ENCODE results near the gene TBRG4.

The TBRG4 gene

GRCh38 chr7:45106820-45107219 lies 4.7 kb downstream of the TBRG4 start:
- ATAC-seq (replicated peaks; ENCODE audit: extremely low read depth, poor library complexity, severe bottlenecking), result no peak
- H3K9me3 Mint-ChIP-seq, result no peaks in the 10 kb centered on the region
- H3K36me3 Mint-ChIP-seq (ENCODE audit: insufficient read depth), result peaks cover 53% of the 10 kb centered on the region
- no peak overlapping the region for H3K27ac Mint-ChIP-seq (ENCODE audit: low read depth)
- peaks cover 34% of the 10 kb centered on the region for H3K4me1 Mint-ChIP-seq
- no peak overlapping the region for H3K4me3 Mint-ChIP-seq
- H3K27me3 Mint-ChIP-seq, result no peaks in the 10 kb centered on the region
- DNase-seq (ENCODE audit: low spot score in 2 of 2), result no peak

GRCh38 chr7:45105588-45106188 lies 5.8 kb downstream of the TBRG4 start:
- Mint-ChIP-seq H3K27ac (ENCODE audit: low read depth) (no peak overlapping the region), H3K27me3 (no peaks in the 10 kb centered on the region), H3K4me1 (peaks cover 23% of the 10 kb centered on the region), H3K36me3 (ENCODE audit: insufficient read depth) (peaks cover 46% of the 10 kb centered on the region), H3K4me3 (no peak overlapping the region), H3K9me3 (no peaks in the 10 kb centered on the region)
- DNase-seq (ENCODE audit: low spot score in 2 of 2), result no peak
- no peak for ATAC-seq (replicated peaks; ENCODE audit: extremely low read depth, poor library complexity, severe bottlenecking)

GRCh38 chr7:45104844-45105587 lies 6.5 kb downstream of the TBRG4 start:
- ATAC-seq (replicated peaks; ENCODE audit: extremely low read depth, poor library complexity, severe bottlenecking), result no peak
- Mint-ChIP-seq H3K4me3 (no peak overlapping the region), H3K27ac (ENCODE audit: low read depth) (peak overlapping the region; percentile 29), H3K36me3 (ENCODE audit: insufficient read depth) (peaks cover 51% of the 10 kb centered on the region), H3K27me3 (no peaks in the 10 kb centered on the region), H3K4me1 (peaks cover 16% of the 10 kb centered on the region), H3K9me3 (no peaks in the 10 kb centered on the region)
- DNase-seq (ENCODE audit: low spot score in 2 of 2), result no peak

- H3K9me3 Mint-ChIP-seq, result no peaks in the 10 kb centered on the region
- no peak for ATAC-seq (replicated peaks; ENCODE audit: extremely low read depth, poor library complexity, severe bottlenecking)
These were observed 7.3 kb downstream of the TBRG4 start for GRCh38 chr7:45103958-45104843.

GRCh38 chr7:45102785-45103712 lies 8.4 kb downstream of the TBRG4 start:
- H3K36me3 Mint-ChIP-seq (ENCODE audit: insufficient read depth), result peaks cover 46% of the 10 kb centered on the region
- H3K9me3 Mint-ChIP-seq, result no peaks in the 10 kb centered on the region
- no peak overlapping the region for H3K4me3 Mint-ChIP-seq
- H3K4me1 Mint-ChIP-seq, result peaks cover 5% of the 10 kb centered on the region
- no peaks in the 10 kb centered on the region for H3K27me3 Mint-ChIP-seq
- DNase-seq (ENCODE audit: low spot score in 2 of 2) (no peak), ATAC-seq (replicated peaks; ENCODE audit: extremely low read depth, poor library complexity, severe bottlenecking) (no peak)
- H3K27ac Mint-ChIP-seq (ENCODE audit: low read depth), result no peak overlapping the region

More at GRCh38 chr7:45103958-45104843, 7.3 kb downstream of the TBRG4 start:
- Mint-ChIP-seq H3K4me1 (peaks cover 14% of the 10 kb centered on the region), H3K27ac (ENCODE audit: low read depth) (no peak overlapping the region), H3K27me3 (no peaks in the 10 kb centered on the region), H3K36me3 (ENCODE audit: insufficient read depth) (peaks cover 51% of the 10 kb centered on the region), H3K4me3 (no peak overlapping the region)
- no peak for DNase-seq (ENCODE audit: low spot score in 2 of 2)

GRCh38 chr7:45101748-45102147 lies 9.7 kb downstream of the TBRG4 start:
- no peaks in the 10 kb centered on the region for H3K9me3 Mint-ChIP-seq
- H3K36me3 Mint-ChIP-seq (ENCODE audit: insufficient read depth), result peaks cover 38% of the 10 kb centered on the region

GRCh38 chr7:45100761-45101480 lies 10.6 kb downstream of the TBRG4 start:
- ATAC-seq (replicated peaks; ENCODE audit: extremely low read depth, poor library complexity, severe bottlenecking), result no peak
- H3K9me3 Mint-ChIP-seq, result no peaks in the 10 kb centered on the region

More at GRCh38 chr7:45101748-45102147, 9.7 kb downstream of the TBRG4 start:
- Mint-ChIP-seq H3K27ac (ENCODE audit: low read depth) (no peak overlapping the region), H3K4me3 (no peak overlapping the region), H3K4me1 (no peaks in the 10 kb centered on the region), H3K27me3 (no peaks in the 10 kb centered on the region)
- no peak for ATAC-seq (replicated peaks; ENCODE audit: extremely low read depth, poor library complexity, severe bottlenecking)
- DNase-seq (ENCODE audit: low spot score in 2 of 2), result no peak

GRCh38 chr7:45099891-45100760 lies 11.4 kb downstream of the TBRG4 start:
- Mint-ChIP-seq H3K9me3 (no peaks in the 10 kb centered on the region), H3K4me1 (no peaks in the 10 kb centered on the region), H3K4me3 (no peak overlapping the region), H3K27ac (ENCODE audit: low read depth) (no peak overlapping the region), H3K36me3 (ENCODE audit: insufficient read depth) (peaks cover 29% of the 10 kb centered on the region), H3K27me3 (no peaks in the 10 kb centered on the region)
- DNase-seq (ENCODE audit: low spot score in 2 of 2), result no peak
- no peak for ATAC-seq (replicated peaks; ENCODE audit: extremely low read depth, poor library complexity, severe bottlenecking)

More at GRCh38 chr7:45100761-45101480, 10.6 kb downstream of the TBRG4 start:
- no peaks in the 10 kb centered on the region for H3K4me1 Mint-ChIP-seq
- no peaks in the 10 kb centered on the region for H3K27me3 Mint-ChIP-seq
- H3K4me3 Mint-ChIP-seq, result no peak overlapping the region
- no peak overlapping the region for H3K27ac Mint-ChIP-seq (ENCODE audit: low read depth)
- peaks cover 35% of the 10 kb centered on the region for H3K36me3 Mint-ChIP-seq (ENCODE audit: insufficient read depth)
- no peak for DNase-seq (ENCODE audit: low spot score in 2 of 2)

GRCh38 chr7:45098983-45099839 lies 12.3 kb downstream of the TBRG4 start:
- ATAC-seq (replicated peaks; ENCODE audit: extremely low read depth, poor library complexity, severe bottlenecking) (no peak), DNase-seq (ENCODE audit: low spot score in 2 of 2) (no peak)
- no peaks in the 10 kb centered on the region for H3K9me3 Mint-ChIP-seq
- H3K27ac Mint-ChIP-seq (ENCODE audit: low read depth), result no peak overlapping the region
- H3K4me1 Mint-ChIP-seq, result no peaks in the 10 kb centered on the region
- no peak overlapping the region for H3K4me3 Mint-ChIP-seq
- no peaks in the 10 kb centered on the region for H3K27me3 Mint-ChIP-seq
- H3K36me3 Mint-ChIP-seq (ENCODE audit: insufficient read depth), result peaks cover 23% of the 10 kb centered on the region

GRCh38 chr7:45092931-45093235 lies 18.6 kb downstream of the TBRG4 start:
- Mint-ChIP-seq H3K9me3 (peaks cover 5% of the 10 kb centered on the region), H3K27me3 (peaks cover 10% of the 10 kb centered on the region), H3K36me3 (ENCODE audit: insufficient read depth) (peaks cover 2% of the 10 kb centered on the region), H3K4me3 (no peak overlapping the region), H3K27ac (ENCODE audit: low read depth) (no peak overlapping the region), H3K4me1 (no peaks in the 10 kb centered on the region)
- DNase-seq (ENCODE audit: low spot score in 2 of 2), result no peak
- ATAC-seq (replicated peaks; ENCODE audit: extremely low read depth, poor library complexity, severe bottlenecking), result no peak

All from central memory CD8-positive, alpha-beta T cell (primary cell).